ENCODE results near the gene DTNA. TPM values are rescaled to one million over a fixed set of nuclear protein-coding genes. Genes with fewer than 3 reads are reported as not detected.

The DTNA gene
- total and polyA plus RNA-seq, 2 donors (not counting 1 experiment from before 2014, with no cell fraction given), result 38.8 to 49.8 TPM

DNA sequence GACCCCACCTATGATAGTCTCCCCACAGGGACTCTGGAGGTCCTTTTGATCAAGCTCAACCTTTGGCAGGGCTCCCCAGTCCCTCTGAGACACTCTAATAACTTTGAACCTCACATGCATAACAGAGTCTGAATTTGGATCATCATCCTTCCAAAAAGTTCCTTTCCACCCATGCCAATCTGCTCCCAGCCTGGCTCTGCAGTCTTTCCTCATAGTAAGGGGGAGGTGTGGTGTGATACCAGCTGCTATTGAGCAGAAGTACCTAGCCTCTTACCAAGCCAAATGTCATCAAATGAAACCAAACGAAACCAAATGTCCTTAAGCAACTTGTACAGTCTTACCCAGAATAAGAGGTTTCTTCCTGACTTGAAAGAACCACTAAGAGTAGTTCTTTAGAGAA lies 36.5 kb downstream of the DTNA start:
- no peak overlapping the region for H3K4me3 ChIP-seq (replicated peaks in 1 of 4; ENCODE audit: control extremely low read depth in 1 of 4, insufficient read depth in 1 of 4, low read depth in 3 of 4, low read length in 4 of 4)
- no peak overlapping the region for H3K9ac ChIP-seq (ENCODE audit: insufficient read depth, low read length)
- H3K9me3 ChIP-seq (ENCODE audit: control insufficient read depth, insufficient read depth, low read depth, low read length), result no peaks in the 10 kb centered on the region
- TF ChIP-seq, protein P1, sequence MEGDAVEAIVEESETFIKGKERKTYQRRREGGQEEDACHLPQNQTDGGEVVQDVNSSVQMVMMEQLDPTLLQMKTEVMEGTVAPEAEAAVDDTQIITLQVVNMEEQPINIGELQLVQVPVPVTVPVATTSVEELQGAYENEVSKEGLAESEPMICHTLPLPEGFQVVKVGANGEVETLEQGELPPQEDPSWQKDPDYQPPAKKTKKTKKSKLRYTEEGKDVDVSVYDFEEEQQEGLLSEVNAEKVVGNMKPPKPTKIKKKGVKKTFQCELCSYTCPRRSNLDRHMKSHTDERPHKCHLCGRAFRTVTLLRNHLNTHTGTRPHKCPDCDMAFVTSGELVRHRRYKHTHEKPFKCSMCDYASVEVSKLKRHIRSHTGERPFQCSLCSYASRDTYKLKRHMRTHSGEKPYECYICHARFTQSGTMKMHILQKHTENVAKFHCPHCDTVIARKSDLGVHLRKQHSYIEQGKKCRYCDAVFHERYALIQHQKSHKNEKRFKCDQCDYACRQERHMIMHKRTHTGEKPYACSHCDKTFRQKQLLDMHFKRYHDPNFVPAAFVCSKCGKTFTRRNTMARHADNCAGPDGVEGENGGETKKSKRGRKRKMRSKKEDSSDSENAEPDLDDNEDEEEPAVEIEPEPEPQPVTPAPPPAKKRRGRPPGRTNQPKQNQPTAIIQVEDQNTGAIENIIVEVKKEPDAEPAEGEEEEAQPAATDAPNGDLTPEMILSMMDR (conservative IDR thresholded peaks at IDR 0.05 in 1 of 2, IDR thresholded peaks at IDR 0.05 in 1 of 2; ENCODE audit: low read depth in 1 of 2, low read length in 2 of 2), result no peak
- TF ChIP-seq EZH2 (IDR thresholded peaks at IDR 0.05; ENCODE audit: low read length, missing control alignments), result no peak
- H3K36me3 ChIP-seq (ENCODE audit: control insufficient read depth, insufficient read depth, low read length), result no peaks in the 10 kb centered on the region
- H3K27me3 ChIP-seq (ENCODE audit: control insufficient read depth, insufficient read depth, low read length), result no peaks in the 10 kb centered on the region
- no peak overlapping the region for H3K27ac ChIP-seq (ENCODE audit: insufficient read depth, low read length)
- no peaks in the 10 kb centered on the region for H3K4me1 ChIP-seq (ENCODE audit: control insufficient read depth, extremely low read depth, insufficient read depth, low read length)
- no peaks in the 10 kb centered on the region for H3K79me2 ChIP-seq (ENCODE audit: control insufficient read depth, insufficient read depth, low read length)
- no peaks in the 10 kb centered on the region for H4K20me1 ChIP-seq (ENCODE audit: control insufficient read depth, extremely low read depth, insufficient read depth, low read length)
- H2AFZ ChIP-seq (ENCODE audit: low read length), result no peak overlapping the region
- no peak for DNase-seq (ENCODE audit: low read depth in 2 of 2)
- H3K4me2 ChIP-seq (ENCODE audit: extremely low read depth, insufficient read depth, low read length), result no peak overlapping the region

DNA sequence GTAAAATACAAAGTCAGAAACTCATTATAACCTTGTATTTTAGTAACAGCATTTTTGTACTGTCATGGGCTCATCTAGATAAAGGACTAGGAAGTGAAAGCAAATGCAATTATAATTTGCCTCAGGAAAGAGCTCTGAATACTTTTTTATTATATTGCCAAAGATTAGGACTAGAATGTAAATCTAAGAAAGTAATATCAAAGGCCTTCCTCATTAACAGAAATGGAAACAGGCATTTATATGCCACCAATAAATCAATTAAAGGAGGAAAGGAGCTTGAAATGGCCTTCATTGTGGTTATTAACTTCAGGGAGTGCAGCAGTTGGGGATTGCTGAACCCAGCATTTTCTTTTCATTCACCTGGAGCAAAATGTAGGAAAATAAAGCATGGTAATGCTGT lies 39.6 kb downstream of the DTNA start:
- no peaks in the 10 kb centered on the region for H3K27me3 ChIP-seq (ENCODE audit: control insufficient read depth, insufficient read depth, low read length)
- H4K20me1 ChIP-seq (ENCODE audit: control insufficient read depth, extremely low read depth, insufficient read depth, low read length), result no peaks in the 10 kb centered on the region
- no peak overlapping the region for H3K27ac ChIP-seq (ENCODE audit: insufficient read depth, low read length)
- DNase-seq (ENCODE audit: low read depth in 2 of 2), result no peak
- no peaks in the 10 kb centered on the region for H3K9me3 ChIP-seq (ENCODE audit: control insufficient read depth, insufficient read depth, low read depth, low read length)
- H3K9ac ChIP-seq (ENCODE audit: insufficient read depth, low read length), result no peak overlapping the region
- no peaks in the 10 kb centered on the region for H3K36me3 ChIP-seq (ENCODE audit: control insufficient read depth, insufficient read depth, low read length)
- H2AFZ ChIP-seq (ENCODE audit: low read length), result no peak overlapping the region
- H3K79me2 ChIP-seq (ENCODE audit: control insufficient read depth, insufficient read depth, low read length), result no peaks in the 10 kb centered on the region
- H3K4me2 ChIP-seq (ENCODE audit: extremely low read depth, insufficient read depth, low read length), result no peak overlapping the region
- no peak overlapping the region for H3K4me3 ChIP-seq (replicated peaks in 1 of 4; ENCODE audit: control extremely low read depth in 1 of 4, insufficient read depth in 1 of 4, low read depth in 3 of 4, low read length in 4 of 4)
- TF ChIP-seq, protein P1 (conservative IDR thresholded peaks at IDR 0.05 in 1 of 2, IDR thresholded peaks at IDR 0.05 in 1 of 2; ENCODE audit: low read depth in 1 of 2, low read length in 2 of 2), result no peak
- no peak for TF ChIP-seq EZH2 (IDR thresholded peaks at IDR 0.05; ENCODE audit: low read length, missing control alignments)
- H3K4me1 ChIP-seq (ENCODE audit: control insufficient read depth, extremely low read depth, insufficient read depth, low read length), result no peaks in the 10 kb centered on the region

DNA sequence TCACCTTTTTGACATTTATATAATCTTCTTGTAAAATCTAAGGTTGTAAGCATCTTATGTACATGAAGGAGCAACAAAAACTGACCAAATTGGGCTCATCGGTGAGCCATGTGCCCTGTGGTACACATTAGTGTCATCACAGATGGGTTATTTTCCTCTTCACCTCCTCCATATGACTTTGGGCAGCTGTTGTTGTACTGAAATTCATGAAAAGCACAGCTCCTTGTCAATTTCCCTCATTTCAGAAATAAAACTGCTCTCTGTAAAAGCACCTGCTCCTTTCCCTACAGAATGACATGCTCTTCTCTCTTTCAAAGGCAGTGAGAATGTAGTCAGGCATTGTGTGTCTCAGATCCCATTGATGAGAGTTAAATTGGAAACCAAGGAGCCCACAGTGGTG lies 42.0 kb downstream of the DTNA start:
- no peaks in the 10 kb centered on the region for H3K79me2 ChIP-seq (ENCODE audit: control insufficient read depth, insufficient read depth, low read length)
- DNase-seq (ENCODE audit: low read depth in 2 of 2), result no peak
- TF ChIP-seq EZH2 (IDR thresholded peaks at IDR 0.05; ENCODE audit: low read length, missing control alignments), result no peak
- TF ChIP-seq, protein P1 (conservative IDR thresholded peaks at IDR 0.05 in 1 of 2, IDR thresholded peaks at IDR 0.05 in 1 of 2; ENCODE audit: low read depth in 1 of 2, low read length in 2 of 2), result no peak
- H3K27me3 ChIP-seq (ENCODE audit: control insufficient read depth, insufficient read depth, low read length), result no peaks in the 10 kb centered on the region
- H4K20me1 ChIP-seq (ENCODE audit: control insufficient read depth, extremely low read depth, insufficient read depth, low read length), result no peaks in the 10 kb centered on the region
- H3K4me1 ChIP-seq (ENCODE audit: control insufficient read depth, extremely low read depth, insufficient read depth, low read length), result no peaks in the 10 kb centered on the region
- no peaks in the 10 kb centered on the region for H3K9me3 ChIP-seq (ENCODE audit: control insufficient read depth, insufficient read depth, low read depth, low read length)
- no peak overlapping the region for H3K27ac ChIP-seq (ENCODE audit: insufficient read depth, low read length)
- H3K9ac ChIP-seq (ENCODE audit: insufficient read depth, low read length), result no peak overlapping the region
- no peak overlapping the region for H2AFZ ChIP-seq (ENCODE audit: low read length)
- H3K36me3 ChIP-seq (ENCODE audit: control insufficient read depth, insufficient read depth, low read length), result no peaks in the 10 kb centered on the region
- H3K4me3 ChIP-seq (replicated peaks in 1 of 4; ENCODE audit: control extremely low read depth in 1 of 4, insufficient read depth in 1 of 4, low read depth in 3 of 4, low read length in 4 of 4), result no peak overlapping the region
- H3K4me2 ChIP-seq (ENCODE audit: extremely low read depth, insufficient read depth, low read length), result no peak overlapping the region

All from fibroblast of lung (primary cell).